GM06990 (cell line): ENCODE results near the gene MX1.
"Not testable (repeated sequence)": the region's sequence is repeated elsewhere in the genome, so short reads cannot be mapped to it uniquely, and the experiment has no call there.

ENCODE experiments used
- DNase-seq: peaks from one replicate; pipeline ENCODE4 v3.0.0-alpha.2; 2011; ENCODE audit not compliant: insufficient read length; ENCODE audit errors: extremely low read depth
- H3K27me3 ChIP-seq: replicated peaks from 2 replicates; pipeline ENCODE4 v1.6.0; 2011; ENCODE audit warnings: low read length; ENCODE audit not compliant: control insufficient read depth, insufficient read depth
- H3K36me3 ChIP-seq: 2 replicates; pipeline ENCODE4 v1.5.1; 2011; ENCODE audit warnings: low read length; ENCODE audit not compliant: control insufficient read depth, insufficient read depth
- H3K4me3 ChIP-seq: replicated peaks from 2 replicates; pipeline ENCODE4 v1.5.1; 2011; ENCODE audit warnings: low read depth, mild to moderate bottlenecking, control low read depth, low read length
- TF ChIP-seq, protein P1 (sequence below): IDR thresholded peaks from 2 replicates; pipeline ENCODE4 v1.5.1; 2011; ENCODE audit warnings: low read length, control low read depth, mild to moderate bottlenecking, inconsistent platforms; ENCODE audit not compliant: insufficient read depth, poor library complexity, severe bottlenecking

Gene MX1

DNA sequence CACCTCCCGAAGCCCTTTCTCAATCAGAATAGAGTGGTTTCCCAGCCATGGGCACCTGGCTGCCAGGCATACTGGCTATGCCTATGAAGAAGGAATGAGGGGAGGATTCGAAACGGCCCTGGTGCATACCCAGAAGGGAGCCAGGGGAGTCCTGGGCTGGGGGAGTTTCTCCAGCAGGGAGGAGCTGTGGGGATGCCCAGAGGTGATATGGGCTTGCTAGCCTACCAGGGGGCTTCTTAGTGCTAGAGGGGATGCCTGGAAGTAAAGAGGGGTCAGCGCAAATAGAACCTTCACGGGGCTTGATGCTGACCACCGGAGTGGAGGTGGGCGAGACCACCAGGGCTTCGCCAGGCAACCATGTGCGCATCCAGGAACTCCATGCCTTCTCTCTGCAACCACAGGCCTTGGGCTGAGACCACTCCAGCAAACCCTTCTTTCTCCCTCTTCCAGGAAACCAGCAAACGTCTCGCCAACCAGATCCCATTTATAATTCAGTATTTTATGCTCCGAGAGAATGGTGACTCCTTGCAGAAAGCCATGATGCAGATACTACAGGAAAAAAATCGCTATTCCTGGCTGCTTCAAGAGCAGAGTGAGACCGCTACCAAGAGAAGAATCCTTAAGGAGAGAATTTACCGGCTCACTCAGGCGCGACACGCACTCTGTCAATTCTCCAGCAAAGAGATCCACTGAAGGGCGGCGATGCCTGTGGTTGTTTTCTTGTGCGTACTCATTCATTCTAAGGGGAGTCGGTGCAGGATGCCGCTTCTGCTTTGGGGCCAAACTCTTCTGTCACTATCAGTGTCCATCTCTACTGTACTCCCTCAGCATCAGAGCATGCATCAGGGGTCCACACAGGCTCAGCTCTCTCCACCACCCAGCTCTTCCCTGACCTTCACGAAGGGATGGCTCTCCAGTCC lies 18.2 kb upstream of the MX1 start:
- Histone ChIP-seq H3K4me3 (no peak overlapping the region), H3K27me3 (no peaks in the 10 kb centered on the region), H3K36me3 (peaks cover 15% of the 10 kb centered on the region)
- DNase-seq: no peak
- TF ChIP-seq, protein P1, sequence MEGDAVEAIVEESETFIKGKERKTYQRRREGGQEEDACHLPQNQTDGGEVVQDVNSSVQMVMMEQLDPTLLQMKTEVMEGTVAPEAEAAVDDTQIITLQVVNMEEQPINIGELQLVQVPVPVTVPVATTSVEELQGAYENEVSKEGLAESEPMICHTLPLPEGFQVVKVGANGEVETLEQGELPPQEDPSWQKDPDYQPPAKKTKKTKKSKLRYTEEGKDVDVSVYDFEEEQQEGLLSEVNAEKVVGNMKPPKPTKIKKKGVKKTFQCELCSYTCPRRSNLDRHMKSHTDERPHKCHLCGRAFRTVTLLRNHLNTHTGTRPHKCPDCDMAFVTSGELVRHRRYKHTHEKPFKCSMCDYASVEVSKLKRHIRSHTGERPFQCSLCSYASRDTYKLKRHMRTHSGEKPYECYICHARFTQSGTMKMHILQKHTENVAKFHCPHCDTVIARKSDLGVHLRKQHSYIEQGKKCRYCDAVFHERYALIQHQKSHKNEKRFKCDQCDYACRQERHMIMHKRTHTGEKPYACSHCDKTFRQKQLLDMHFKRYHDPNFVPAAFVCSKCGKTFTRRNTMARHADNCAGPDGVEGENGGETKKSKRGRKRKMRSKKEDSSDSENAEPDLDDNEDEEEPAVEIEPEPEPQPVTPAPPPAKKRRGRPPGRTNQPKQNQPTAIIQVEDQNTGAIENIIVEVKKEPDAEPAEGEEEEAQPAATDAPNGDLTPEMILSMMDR: no peak

DNA sequence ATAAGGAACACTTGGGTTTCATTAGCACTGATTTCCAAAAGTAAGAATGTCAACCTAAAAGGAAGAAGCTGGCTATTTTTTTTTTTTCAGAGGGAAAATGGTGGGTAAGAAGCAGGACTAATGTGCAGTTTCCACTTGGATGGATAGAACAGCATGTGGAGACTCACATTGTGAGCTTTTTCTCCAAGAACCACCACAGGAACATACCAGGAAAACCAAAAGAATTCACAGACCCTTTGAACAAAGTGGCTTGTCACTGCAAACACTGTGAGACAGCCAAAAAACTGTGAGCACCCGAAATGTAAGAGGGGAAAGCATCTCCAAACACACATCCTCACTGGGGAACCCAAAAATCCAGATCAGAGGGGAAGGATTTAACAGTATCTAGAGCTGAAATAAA lies 15.7 kb upstream of the MX1 start:
- H3K36me3 ChIP-seq: peaks cover 7% of the 10 kb centered on the region
- no peak for DNase-seq
- H3K4me3 ChIP-seq: no peak overlapping the region
- H3K27me3 ChIP-seq: no peaks in the 10 kb centered on the region
- TF ChIP-seq, protein P1: no peak

DNA sequence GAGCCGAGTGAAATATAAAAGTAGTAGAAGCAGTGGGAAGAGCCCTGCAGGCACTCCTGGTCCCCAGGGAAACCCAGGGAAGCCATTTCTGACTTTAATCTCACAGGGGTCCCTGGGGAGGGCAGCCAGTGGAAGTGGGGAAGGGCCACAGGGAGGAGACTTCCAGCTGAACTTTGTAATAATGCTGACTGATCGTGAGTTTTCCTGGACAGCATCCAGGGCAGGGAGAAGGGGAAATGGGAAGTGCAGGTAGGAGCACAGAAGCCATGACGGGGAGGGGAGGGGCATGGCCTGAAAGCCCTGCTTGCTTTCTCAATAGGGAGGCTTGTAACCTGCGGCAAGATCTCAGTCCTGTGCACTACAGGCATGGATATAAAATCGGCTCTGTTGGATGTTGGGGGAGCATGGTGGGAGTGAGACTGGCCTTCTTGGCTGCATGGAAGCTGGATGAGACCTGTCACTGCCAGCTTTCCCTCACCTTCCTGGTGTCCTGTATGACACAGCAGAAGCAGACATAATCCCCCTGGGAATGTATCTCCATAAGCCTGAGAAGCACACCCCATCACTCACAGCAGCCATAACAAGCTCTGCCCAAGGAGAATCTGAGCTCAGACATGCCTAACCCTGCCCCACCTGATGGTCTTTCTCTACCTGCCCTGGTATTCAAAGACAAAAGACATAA lies 15.1 kb upstream of the MX1 start:
- Histone ChIP-seq H3K4me3 (no peak overlapping the region), H3K27me3 (no peaks in the 10 kb centered on the region), H3K36me3 (peaks cover 6% of the 10 kb centered on the region)
- DNase-seq: no peak
- TF ChIP-seq, protein P1: no peak

DNA sequence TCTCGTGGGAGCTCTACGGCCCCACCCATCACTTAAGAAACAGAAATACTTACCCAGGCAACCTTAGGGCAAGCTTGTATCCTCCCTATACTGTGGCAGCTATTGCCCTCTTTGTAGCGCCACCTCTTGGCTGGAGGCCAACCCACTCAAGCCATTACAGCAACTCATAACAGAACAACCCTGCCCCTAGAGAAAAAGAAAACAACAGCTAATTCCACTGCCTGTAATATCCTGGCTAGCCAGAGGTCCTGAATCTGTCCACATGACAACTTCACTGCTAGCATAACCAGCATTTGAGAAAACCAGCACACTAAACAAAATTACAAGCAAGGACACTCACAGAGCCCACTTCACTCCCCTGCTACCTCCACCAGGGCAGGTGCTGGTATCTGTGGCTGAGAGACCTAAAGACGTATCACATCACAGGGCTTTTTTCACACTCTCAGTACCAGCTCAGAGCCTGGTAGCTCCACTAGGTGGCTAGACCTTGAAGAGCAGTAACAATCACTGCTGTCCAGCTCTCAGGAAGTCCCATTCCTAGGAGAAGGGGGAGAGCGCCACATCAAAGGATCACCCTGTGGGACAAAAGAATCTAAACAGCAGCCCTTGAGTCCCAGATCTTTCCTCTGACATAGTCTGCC lies 14.5 kb upstream of the MX1 start:
- H3K36me3 ChIP-seq: peaks cover 5% of the 10 kb centered on the region
- no peak for DNase-seq
- H3K27me3 ChIP-seq: no peaks in the 10 kb centered on the region
- H3K4me3 ChIP-seq: no peak overlapping the region
- TF ChIP-seq, protein P1: peak; percentile 20

DNA sequence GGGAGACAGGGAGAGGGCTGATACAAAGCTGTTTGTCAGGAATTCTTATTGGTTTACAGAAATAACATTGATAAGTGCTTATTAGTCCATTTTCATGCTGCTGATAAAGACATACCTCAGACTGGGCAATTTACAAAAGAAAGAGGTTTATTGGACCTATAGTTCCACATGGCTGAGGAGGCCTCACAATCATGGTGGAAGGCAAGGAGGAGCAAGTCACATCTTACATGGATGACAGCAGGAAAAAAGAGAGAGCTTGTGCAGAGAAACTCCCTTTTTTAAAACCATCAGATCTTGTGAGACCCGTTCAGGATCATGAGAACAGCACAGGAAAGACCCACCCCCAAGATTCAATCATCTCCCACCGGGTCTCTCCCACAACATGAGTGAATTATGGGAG lies 8.5 kb upstream of the MX1 start:
- not testable (repeated sequence) for H3K27me3 ChIP-seq, DNase-seq

DNA sequence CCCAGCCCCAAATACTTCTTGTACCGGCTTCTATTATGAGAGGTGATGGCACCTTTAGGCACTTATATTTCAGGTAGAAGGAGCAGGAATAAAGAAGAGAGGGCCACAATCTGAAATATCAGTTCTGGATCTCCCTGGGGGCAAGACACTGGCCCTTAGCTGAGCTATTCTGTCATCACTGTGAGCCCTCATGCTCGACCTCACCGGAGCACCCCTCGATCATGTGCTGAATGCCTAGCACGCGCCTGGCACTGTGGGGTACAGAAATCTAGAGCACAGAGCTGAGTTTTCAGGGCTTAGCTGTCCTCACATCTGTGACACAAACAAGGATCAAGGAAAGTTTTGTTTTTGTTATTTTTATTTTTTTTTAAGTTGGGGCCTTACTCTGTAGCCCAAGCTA lies 7.6 kb upstream of the MX1 start:
- DNase-seq: no peak
- TF ChIP-seq, protein P1: no peak
- H3K36me3 ChIP-seq: no peaks in the 10 kb centered on the region
- H3K27me3 ChIP-seq: no peaks in the 10 kb centered on the region
- H3K4me3 ChIP-seq: no peak overlapping the region

More for the DNA sequence above, 8.5 kb upstream of the MX1 start:
- H3K36me3 ChIP-seq, H3K4me3 ChIP-seq: not testable (repeated sequence)
